HepG2 (cell line): Measurements from ENCODE around the gene TTYH2. TPM values are rescaled to one million over a fixed set of nuclear protein-coding genes. Genes with fewer than 3 reads are reported as not detected.

Source experiments
- ATAC-seq: fragments of 200-7000 bp; cut with Tn5 transposase; 3 replicates; pipeline ENCODE4 v1.9.1; 2020; ENCODE audit warnings: mild to moderate bottlenecking, moderate library complexity
- BruUV-seq: library from RNA; stranded (reverse); fragments of 400-500 nt; replicated peaks from 2 replicates; lab custom pipeline; 2021; lab: Mats Ljungman, UMichigan
- CTCF ChIA-PET: fragments of 300-600 bp; formaldehyde crosslinking; extraction: SDS; loops from one replicate; lab custom pipeline; 2021; ENCODE audit warnings: low total read pairs, inconsistent platforms, low intra/inter-chr PET ratio; lab: Yijun Ruan, JAX
- POLR2A ChIA-PET: fragments of 350-600 bp; sonication (Branson Sonifier 250); formaldehyde crosslinking; loops from one replicate; lab custom pipeline; 2020; ENCODE audit warnings: antibody characterized with exemption, inconsistent platforms; lab: Yijun Ruan, JAX
- DNase-seq: peaks from one replicate; pipeline ENCODE4 v3.0.0-alpha.2; 2015; ENCODE audit warnings: low spot score
- FAIRE-seq: peaks from 3 replicates; lab custom pipeline; 2011; peaks lifted over from hg19 to GRCh38; lab: Jason Lieb, UNC
- H2AFZ ChIP-seq: one replicate; pipeline ENCODE4 v1.6.1; 2011; ENCODE audit warnings: low read length, inconsistent platforms
- H3K27ac ChIP-seq: fragments of 300-600 bp; 3 replicates; pipeline ENCODE4 v1.8.0; 2011; ENCODE audit warnings: mixed run types, mild to moderate bottlenecking, mixed read lengths, low read length, inconsistent platforms; ENCODE audit not compliant: insufficient read depth; ENCODE audit errors: extremely low read length
- H3K27me3 ChIP-seq, 2 experiments: fragments of 200-600 bp in 1 of 2; 2 replicates in 1 of 2; 3 replicates in 1 of 2; pipeline versions ENCODE4 v1.6.0 to v1.8.0; 2011; ENCODE audit warnings: low read length in 2 of 2, mild to moderate bottlenecking in 2 of 2, moderate library complexity in 2 of 2, inconsistent platforms in 1 of 2; ENCODE audit not compliant: insufficient read depth in 2 of 2, control insufficient read depth in 1 of 2
- H3K36me3 ChIP-seq, 2 experiments: fragments of 200-600 bp in 1 of 2; replicated peaks in 1 of 2; 2 replicates in 1 of 2; 3 replicates in 1 of 2; pipeline versions ENCODE4 v1.5.1 to v1.8.0; 2011; ENCODE audit warnings: low read length in 2 of 2, inconsistent platforms in 1 of 2; ENCODE audit not compliant: insufficient read depth in 2 of 2, control insufficient read depth in 1 of 2
- H3K4me1 ChIP-seq: 2 replicates; pipeline ENCODE4 v1.5.1; 2012; ENCODE audit warnings: low read length, inconsistent platforms; ENCODE audit not compliant: insufficient read depth
- H3K4me2 ChIP-seq: 2 replicates; pipeline ENCODE4 v1.6.0; 2011; ENCODE audit warnings: low read depth, low read length, inconsistent platforms
- H3K4me3 ChIP-seq, 3 experiments: fragments of 200-600 bp in 1 of 3; sonication (generic), shearing (Covaris generic) in 1 of 3; replicated peaks in 1 of 3; 2 replicates each; pipeline ENCODE4 v1.5.1; 2011 to 2016; ENCODE audit warnings: low read length in 3 of 3, inconsistent platforms in 2 of 3, low read depth in 2 of 3, mild to moderate bottlenecking in 2 of 3, control low read depth in 1 of 3, mixed read lengths in 1 of 3; ENCODE audit not compliant: insufficient read depth in 1 of 3
- H3K79me2 ChIP-seq: one replicate; pipeline ENCODE4 v1.6.1; 2011; ENCODE audit warnings: low read length, inconsistent platforms; ENCODE audit not compliant: insufficient read depth
- H3K9ac ChIP-seq: 2 replicates; pipeline ENCODE4 v1.6.0; 2011; ENCODE audit warnings: mild to moderate bottlenecking, low read depth, low read length, inconsistent platforms; ENCODE audit not compliant: insufficient read depth
- H3K9me3 ChIP-seq: 2 replicates; pipeline ENCODE4 v1.5.1; 2012; ENCODE audit warnings: mild to moderate bottlenecking, low read length
- H4K20me1 ChIP-seq: 2 replicates; pipeline ENCODE4 v1.6.0; 2011; ENCODE audit warnings: inconsistent platforms, mild to moderate bottlenecking, low read length, moderate library complexity; ENCODE audit not compliant: insufficient read depth
- E2F2 ChIP-seq: sonication (generic); formaldehyde crosslinking; IDR thresholded peaks from 2 replicates; pipeline ENCODE4 v1.4.0; 2020; ENCODE audit warnings: missing genetic modification reagents, borderline replicate concordance
- KLF16 ChIP-seq, 2 experiments: sonication (generic) in 1 of 2; formaldehyde crosslinking in 1 of 2; IDR thresholded peaks; 2 replicates each; pipeline versions ENCODE4 v1.6.1 to v1.8.0; 2016 to 2023; ENCODE audit warnings: missing genetic modification reagents in 2 of 2, missing compliant biosample characterization in 1 of 2
- RARA ChIP-seq: IDR thresholded peaks from 2 replicates; pipeline ENCODE4 v1.6.1; 2016; ENCODE audit warnings: missing genetic modification reagents, missing compliant biosample characterization
- SMYD3 ChIP-seq: sonication (generic); formaldehyde crosslinking; IDR thresholded peaks from 2 replicates; pipeline ENCODE4 v1.8.1; 2023; ENCODE audit warnings: mild to moderate bottlenecking, missing genetic modification reagents
- XBP1 ChIP-seq: sonication (generic); formaldehyde crosslinking; IDR thresholded peaks from 2 replicates; pipeline ENCODE4 v1.5.0; 2020; ENCODE audit warnings: missing genetic modification reagents
- ZNF205 ChIP-seq: IDR thresholded peaks from 2 replicates; pipeline ENCODE4 v1.6.1; 2018; ENCODE audit warnings: missing biosample characterization, missing genetic modification reagents
- ZNF24 ChIP-seq: fragments of 450-650 bp; IDR thresholded peaks from 2 replicates; pipeline ENCODE4 v1.6.1; 2017; ENCODE audit warnings: antibody characterized with exemption, mild to moderate bottlenecking
- ZNF414 ChIP-seq: sonication (generic); formaldehyde crosslinking; IDR thresholded peaks from 2 replicates; pipeline ENCODE4 v1.5.0; 2020; ENCODE audit warnings: missing genetic modification reagents
- WGBS: methylation state at CpG from one replicate; pipeline ENCODE4 v1.1.6; 2017; ENCODE audit warnings: low lambda C conversion rate; 5-methylcytosine and 5-hydroxymethylcytosine counted together
- in situ Hi-C: cut with HindIII; loops from 2 replicates; pipeline ENCODE4 v1.10.0; 2017; ENCODE audit warnings: low pct_unique_long_range_greater_than_20kb; ENCODE audit not compliant: extremely low pct_ligation_motif_present
- intact Hi-C: fragments of 100-400 bp; cut with micrococcal nuclease; formaldehyde crosslinking; loops from one replicate; pipeline ENCODE4 v1.10.0; 2022; ENCODE audit not compliant: unreplicated experiment
- polyA plus RNA-seq, 8 experiments: library from polyadenylated mRNA; depleted of rRNA in 3 of 8; stranded (reverse) in 7 of 8; unstranded in 1 of 8; fragments of >200 nt; fragmentation: Illumina TruSeq in 4 of 8; extraction: Trizol in 4 of 8; gene quantifications; 2 replicates each; pipeline versions ENCODE4 v1.2.1 to v1.2.3, GENCODE V29; 2011 to 2016; ENCODE audit warnings: low read depth in 4 of 8, missing spikeins in 1 of 8, mixed read lengths in 1 of 8; ENCODE audit not compliant: insufficient read depth in 1 of 8
- total RNA-seq, 5 experiments: library from RNA; depleted of rRNA; stranded (reverse); fragments of >200 nt; fragmentation: Illumina TruSeq; extraction: Trizol; gene quantifications; 2 replicates each; pipeline ENCODE4 v1.2.3, GENCODE V29; 2016; ENCODE audit warnings: low read depth in 1 of 5

TTYH2 gene
- total and polyA plus RNA-seq, 2 of the 13 experiments (the other 11 are each of a cell fraction or from before 2014, with no cell fraction given) = 0.77 to 0.96 TPM

DNA sequence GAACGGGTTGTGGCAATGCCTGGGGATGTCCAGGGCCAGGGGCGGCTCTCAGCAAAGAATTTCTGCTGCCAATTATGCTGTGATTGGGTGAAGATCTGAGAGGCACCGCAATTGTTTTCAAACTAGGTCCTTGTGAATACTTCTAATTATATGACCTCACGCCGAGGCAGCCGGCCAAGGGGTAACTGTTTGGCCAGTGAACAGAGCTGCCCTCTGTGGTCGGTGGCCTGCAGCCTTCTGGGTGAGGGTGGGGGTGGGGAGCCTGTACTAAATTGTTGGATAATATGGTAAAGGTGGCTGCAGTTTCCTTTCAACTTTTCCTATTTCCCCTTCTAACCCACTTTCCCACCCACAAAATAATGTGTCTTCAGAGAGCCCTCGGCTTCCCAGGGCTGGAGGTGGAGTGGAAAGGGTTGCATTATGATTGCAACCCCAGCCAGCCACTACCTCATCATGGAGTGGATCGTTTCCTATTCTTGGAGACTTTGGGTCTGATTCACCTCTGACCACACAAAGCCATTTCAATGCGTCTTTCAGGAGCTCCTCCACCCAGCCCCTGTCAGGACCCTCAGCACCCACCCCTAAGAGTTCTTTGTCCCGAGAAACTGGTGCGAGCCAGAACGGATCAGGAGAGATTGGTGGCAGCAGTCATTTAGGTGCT lies 58.7 kb downstream of the TTYH2 start:
- H3K4me2 ChIP-seq = no peak overlapping the region
- BruUV-seq = no TSS peak
- no peaks in the 10 kb centered on the region for H3K36me3 ChIP-seq
- no peak overlapping the region for H3K4me3 ChIP-seq
- H3K27ac ChIP-seq = no peak overlapping the region
- H3K4me1 ChIP-seq = no peaks in the 10 kb centered on the region
- H3K27me3 ChIP-seq = peaks cover 6 to 76% of the 10 kb centered on the region in 2 experiments
- H3K9me3 ChIP-seq = no peaks in the 10 kb centered on the region
- 14% methylated on average over 13 of the region's 13 CpGs for WGBS
- in situ Hi-C loops (no loop called here), intact Hi-C loops (no loop called here)
- no peak for TF ChIP-seq XBP1 (CRISPR knock-in tag)
- no peak for TF ChIP-seq ZNF205 (CRISPR knock-in tag)
- no peak for TF ChIP-seq ZNF414 (CRISPR knock-in tag)
- TF ChIP-seq KLF16 (CRISPR knock-in tag; IDR thresholded peaks at IDR 0.05) = no peak
- TF ChIP-seq RARA (CRISPR knock-in tag) = no peak
- TF ChIP-seq E2F2 (CRISPR knock-in tag) = no peak
- TF ChIP-seq SMYD3 (CRISPR knock-in tag) = no peak
- TF ChIP-seq ZNF24 = no peak
- no peaks in the 10 kb centered on the region for H4K20me1 ChIP-seq
- CTCF ChIA-PET = no interaction called here
- H3K79me2 ChIP-seq = no peaks in the 10 kb centered on the region
- no peak overlapping the region for H2AFZ ChIP-seq
- no peak overlapping the region for H3K9ac ChIP-seq
- DNase-seq = no peak
- POLR2A ChIA-PET = no interaction called here
- no peak for FAIRE-seq
- no peak for ATAC-seq
